Measurements from ENCODE around the gene CBX8. TPM values are rescaled to one million over a fixed set of nuclear protein-coding genes. Genes with fewer than 3 reads are reported as not detected.
A peak's percentile ranks its signal among the peaks of the same experiment; 100 is the strongest.

CBX8 gene
- total and polyA plus RNA-seq, 2 donors (not counting 3 experiments of a cell fraction or from before 2014, with no cell fraction given) = 0.69 to 3.1 TPM

DNA sequence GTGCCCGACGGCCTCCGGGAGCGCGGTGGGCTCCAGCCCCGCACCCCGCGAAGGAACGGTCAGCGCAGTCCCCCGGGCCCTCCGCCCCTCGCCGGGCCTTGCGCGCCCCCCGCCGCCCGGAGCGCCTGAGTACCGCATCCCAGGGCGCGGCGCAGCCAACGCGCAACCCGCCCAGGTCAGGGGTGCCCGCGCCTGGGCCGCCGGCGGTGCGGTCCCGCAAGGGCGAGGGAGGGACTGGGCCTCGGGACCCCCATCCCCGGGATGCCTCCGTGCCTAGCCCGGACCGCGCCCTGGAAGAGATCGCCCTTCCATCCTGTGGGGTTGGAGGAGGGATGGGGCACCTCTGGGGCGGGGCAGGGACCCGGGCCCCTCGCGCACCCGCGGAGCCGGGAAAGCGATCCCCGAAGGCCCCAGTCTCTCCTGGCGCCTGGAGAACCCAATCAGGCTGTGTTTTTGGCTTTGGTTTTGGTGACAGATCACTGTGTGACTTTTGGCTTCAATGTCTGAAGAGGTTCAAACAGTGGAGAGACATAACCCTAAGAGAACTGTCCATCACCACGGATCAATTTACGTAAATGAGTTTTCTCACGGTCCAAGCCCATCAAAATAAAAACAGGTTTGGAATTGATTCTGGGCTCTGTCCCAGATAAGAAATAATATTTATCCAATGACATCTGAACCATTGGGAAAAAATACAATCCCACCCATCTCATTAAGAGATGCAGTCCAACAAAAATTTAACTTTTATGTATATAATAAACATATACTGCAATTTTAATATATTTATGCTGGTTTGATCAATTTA is 48.4 kb downstream of the CBX8 start:
- Histone ChIP-seq H3K27me3 (ENCODE audit: control insufficient read depth in 2 of 2, insufficient read depth in 2 of 2, low read length in 2 of 2) (peaks cover 27 to 41% of the 10 kb centered on the region in 2 experiments), H3K27ac (ENCODE audit: insufficient read depth, low read depth, low read length) (no peak overlapping the region), H3K9ac (replicated peaks; ENCODE audit: extremely low read depth, insufficient read depth, low read length) (no peak overlapping the region), H3K79me2 (ENCODE audit: control insufficient read depth, insufficient read depth, low read length) (no peaks in the 10 kb centered on the region), H3K9me1 (replicated peaks; ENCODE audit: control insufficient read depth, extremely low read depth, insufficient read depth, low read length) (no peaks in the 10 kb centered on the region), H3K36me3 (ENCODE audit: control insufficient read depth in 2 of 2, extremely low read depth in 1 of 2, insufficient read depth in 2 of 2, low read length in 2 of 2) (no peaks in the 10 kb centered on the region), H2AFZ (ENCODE audit: low read depth, low read length) (no peak overlapping the region), H3K4me1 (ENCODE audit: control insufficient read depth, extremely low read depth, insufficient read depth, low read length) (no peaks in the 10 kb centered on the region), H4K20me1 (replicated peaks; ENCODE audit: control insufficient read depth, extremely low read depth, insufficient read depth, low read length) (no peaks in the 10 kb centered on the region), H3K4me2 (ENCODE audit: insufficient read depth, low read length) (no peak overlapping the region), H3K9me3 (replicated peaks; ENCODE audit: control insufficient read depth, insufficient read depth, low read length) (no peaks in the 10 kb centered on the region), H3K4me3 (replicated peaks in 1 of 3; ENCODE audit: insufficient read depth in 1 of 3, low read depth in 1 of 3, low read length in 3 of 3) (no peak overlapping the region)
- dilution Hi-C loops (cut with MboI; ENCODE audit: extremely low pct_ligation_motif_present, low sequenced_read_pairs) (no loop called here), intact Hi-C loops (cut with micrococcal nuclease) (loop anchor here (10.0 kb wide), 1 partner anchor 176 kb away; no protein-coding TSS in a partner anchor)
- DNase-seq (ENCODE audit: low read depth, low spot score) = no peak
- ChIA-PET CTCF (interaction anchor here (0.7 kb wide), 1 partner anchor 12 kb away, joined by 3 read pairs; no protein-coding TSS in a partner anchor), POLR2A (no interaction called here)
- BruUV-seq (replicated peaks) = no TSS peak
- no peak for FAIRE-seq
- TF ChIP-seq POLR2AphosphoS5 (IDR thresholded peaks at IDR 0.05; ENCODE audit: insufficient read depth, low read depth, low read length) (no peak), EZH2 (IDR thresholded peaks at IDR 0.05; ENCODE audit: borderline replicate concordance, low read depth, low read length, severe bottlenecking) (peak; percentile 22)

DNA sequence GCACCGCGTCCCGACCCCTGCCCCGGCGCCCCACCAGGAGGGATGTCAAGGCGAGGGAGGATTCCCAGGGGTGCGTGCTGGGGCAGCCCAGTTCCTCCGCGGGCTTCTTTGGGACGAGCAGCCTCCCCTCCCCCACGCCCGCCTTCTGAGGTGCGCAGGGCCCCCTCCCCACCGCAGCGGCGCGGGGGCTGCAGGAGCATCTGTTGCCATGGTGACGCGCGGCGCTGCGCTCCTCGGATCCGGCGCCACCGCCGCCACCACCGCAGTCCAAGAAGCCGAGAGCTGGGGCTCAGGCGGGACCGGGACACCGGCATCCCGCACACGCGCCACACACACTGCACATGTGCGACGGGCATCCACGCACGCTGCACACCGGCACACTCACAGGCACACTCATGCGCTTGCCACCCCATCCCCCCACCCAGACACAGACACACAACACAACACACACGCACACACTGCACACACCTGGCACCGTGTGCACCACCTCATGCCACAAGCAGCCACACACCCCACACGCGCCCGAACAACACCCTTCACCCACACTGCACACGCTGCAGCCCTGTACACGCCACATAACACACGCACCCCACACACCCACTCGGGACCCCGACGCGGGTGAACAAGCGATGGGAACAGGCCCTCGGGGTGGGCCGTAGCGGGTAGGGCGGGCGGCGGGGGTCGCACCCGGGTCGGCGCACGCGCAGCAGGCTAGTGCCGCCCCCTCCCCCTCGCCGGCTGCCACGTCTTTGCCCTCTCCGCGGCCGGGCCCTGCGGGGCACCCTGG is 49.2 kb downstream of the CBX8 start:
- Histone ChIP-seq H3K79me2 (ENCODE audit: control insufficient read depth, insufficient read depth, low read length) (no peaks in the 10 kb centered on the region), H3K4me1 (ENCODE audit: control insufficient read depth, extremely low read depth, insufficient read depth, low read length) (no peaks in the 10 kb centered on the region), H3K9me3 (replicated peaks; ENCODE audit: control insufficient read depth, insufficient read depth, low read length) (no peaks in the 10 kb centered on the region), H3K27me3 (ENCODE audit: control insufficient read depth in 2 of 2, insufficient read depth in 2 of 2, low read length in 2 of 2) (peaks cover 27 to 45% of the 10 kb centered on the region in 2 experiments), H3K36me3 (ENCODE audit: control insufficient read depth in 2 of 2, extremely low read depth in 1 of 2, insufficient read depth in 2 of 2, low read length in 2 of 2) (no peaks in the 10 kb centered on the region), H2AFZ (ENCODE audit: low read depth, low read length) (no peak overlapping the region), H4K20me1 (replicated peaks; ENCODE audit: control insufficient read depth, extremely low read depth, insufficient read depth, low read length) (no peaks in the 10 kb centered on the region), H3K4me3 (replicated peaks in 1 of 3; ENCODE audit: insufficient read depth in 1 of 3, low read depth in 1 of 3, low read length in 3 of 3) (no peak overlapping the region), H3K4me2 (ENCODE audit: insufficient read depth, low read length) (no peak overlapping the region), H3K27ac (ENCODE audit: insufficient read depth, low read depth, low read length) (no peak overlapping the region), H3K9ac (replicated peaks; ENCODE audit: extremely low read depth, insufficient read depth, low read length) (no peak overlapping the region), H3K9me1 (replicated peaks; ENCODE audit: control insufficient read depth, extremely low read depth, insufficient read depth, low read length) (no peaks in the 10 kb centered on the region)
- peak; percentile 99 for TF ChIP-seq EZH2 (IDR thresholded peaks at IDR 0.05; ENCODE audit: borderline replicate concordance, low read depth, low read length, severe bottlenecking)
- no peak for TF ChIP-seq POLR2AphosphoS5 (IDR thresholded peaks at IDR 0.05; ENCODE audit: insufficient read depth, low read depth, low read length)
- DNase-seq (ENCODE audit: low read depth, low spot score) (no peak), FAIRE-seq (no peak)
- intact Hi-C loops (cut with micrococcal nuclease) = loop anchor here (2.0 to 10.0 kb wide), 4 partner anchors 63 to 243 kb away; partner anchors contain the start of gene CBX4
- dilution Hi-C loops (cut with MboI; ENCODE audit: extremely low pct_ligation_motif_present, low sequenced_read_pairs) = no loop called here
- POLR2A ChIA-PET = no interaction called here
- CTCF ChIA-PET = interaction anchor here (4.5 kb wide), 1 partner anchor 64 kb away, joined by 29 read pairs; no protein-coding TSS in a partner anchor
- no TSS peak for BruUV-seq (replicated peaks)
